ENCODE results near the gene KIF13A. TPM values are rescaled to one million over a fixed set of nuclear protein-coding genes. Genes with fewer than 3 reads are reported as not detected.
"Not testable (repeated sequence)": the region's sequence is repeated elsewhere in the genome, so short reads cannot be mapped to it uniquely, and the experiment has no call there.

The KIF13A gene
- 10 to 100 TPM in 11 of 12 donors, not detected in 1; 30.8 to 57.0 (median 39.7) TPM for polyA plus RNA-seq (ENCODE audit: insufficient read length in 12 of 12)
- long read RNA-seq, donor 1, partial matches to known transcripts: 0 of 2 reads
- long read RNA-seq, donor 1, other reads (novel, unspliced or antisense): 0 of 2 reads
- long read RNA-seq, donor 2, partial matches to known transcripts: 6 of 9 reads
- long read RNA-seq, donor 2, other reads (novel, unspliced or antisense): 0 of 9 reads
- long read RNA-seq, donor 3, partial matches to known transcripts: 0 of 1 reads
- long read RNA-seq, donor 3, other reads (novel, unspliced or antisense): 0 of 1 reads
- long read RNA-seq, donor 4, partial matches to known transcripts: 0 of 1 reads
- long read RNA-seq, donor 4, other reads (novel, unspliced or antisense): 0 of 1 reads
- long read RNA-seq, donor 5, partial matches to known transcripts: 0 of 3 reads
- long read RNA-seq, donor 5, other reads (novel, unspliced or antisense): 0 of 3 reads
- long read RNA-seq, donor 6, partial matches to known transcripts: 0 of 1 reads
- long read RNA-seq, donor 6, other reads (novel, unspliced or antisense): 0 of 1 reads
- long read RNA-seq, donor 7, partial matches to known transcripts: 0 of 1 reads
- long read RNA-seq, donor 7, other reads (novel, unspliced or antisense): 0 of 1 reads
- long read RNA-seq, donor 8, partial matches to known transcripts: 0 of 1 reads
- long read RNA-seq, donor 8, other reads (novel, unspliced or antisense): 0 of 1 reads
- long read RNA-seq, donor 9, partial matches to known transcripts: 0 of 1 reads
- long read RNA-seq, donor 9, other reads (novel, unspliced or antisense): 0 of 1 reads
- long read RNA-seq, donor 10, partial matches to known transcripts: 0 of 1 reads
- long read RNA-seq, donor 10, other reads (novel, unspliced or antisense): 0 of 1 reads
- long read RNA-seq, donor 11, partial matches to known transcripts: 0 of 1 reads
- long read RNA-seq, donor 11, other reads (novel, unspliced or antisense): 0 of 1 reads

- no peak for DNase-seq
Observed at GRCh38 chr6:17987447-17987696, at the start of gene KIF13A. TSS of gene KIF13A (minus strand) at chr6:17987635. CDS start at chr6:17987463, 172 bp downstream.

GRCh38 chr6:18036781-18037180, 49.3 kb upstream of the KIF13A start:
- no peak for DNase-seq

- no peak for DNase-seq
Observed at GRCh38 chr6:18035330-18035854, 48.0 kb upstream of the KIF13A start.

- DNase-seq: no peak
Observed at GRCh38 chr6:18034798-18035202, 47.4 kb upstream of the KIF13A start.

GRCh38 chr6:18031680-18032256, 44.3 kb upstream of the KIF13A start:
- no peak for DNase-seq

GRCh38 chr6:18031189-18031588, 43.8 kb upstream of the KIF13A start:
- DNase-seq: no peak

- no peak for DNase-seq
Observed at GRCh38 chr6:18028332-18028731, 40.9 kb upstream of the KIF13A start.

- DNase-seq: no peak
Observed at GRCh38 chr6:18025596-18025995, 38.2 kb upstream of the KIF13A start.

- DNase-seq: no peak
Observed at GRCh38 chr6:18024876-18025275, 37.4 kb upstream of the KIF13A start.

GRCh38 chr6:18023891-18024290, 36.5 kb upstream of the KIF13A start:
- DNase-seq: no peak

GRCh38 chr6:18022398-18023231, 35.2 kb upstream of the KIF13A start:
- no peak for DNase-seq

GRCh38 chr6:18021166-18021850, 33.9 kb upstream of the KIF13A start:
- no peak for DNase-seq

GRCh38 chr6:18020545-18020944, 33.1 kb upstream of the KIF13A start:
- not testable (repeated sequence) for DNase-seq

- DNase-seq: no peak
Observed at GRCh38 chr6:18019539-18020534, 32.4 kb upstream of the KIF13A start.

GRCh38 chr6:18019133-18019532, 31.7 kb upstream of the KIF13A start:
- DNase-seq: not testable (repeated sequence)

GRCh38 chr6:18016698-18017097, 29.3 kb upstream of the KIF13A start:
- no peak for DNase-seq

GRCh38 chr6:18016133-18016532, 28.7 kb upstream of the KIF13A start:
- no peak for DNase-seq

- no peak for DNase-seq
Observed at GRCh38 chr6:18011287-18011686, 23.9 kb upstream of the KIF13A start.

GRCh38 chr6:18010540-18010939, 23.1 kb upstream of the KIF13A start:
- not testable (repeated sequence) for DNase-seq
